ENCODE results near the gene INMT. TPM values are rescaled to one million over a fixed set of nuclear protein-coding genes. Genes with fewer than 3 reads are reported as not detected.

The INMT gene
- total RNA-seq, 1 donor from 2014 or later: 3.4 TPM

GRCh38 chr7:30706316-30706715 is 45.6 kb upstream of the INMT start:
- no peak for DNase-seq (ENCODE audit: low spot score in 2 of 2, unreplicated experiment in 2 of 2)
- H3K4me1 Mint-ChIP-seq: no peaks in the 10 kb centered on the region
- H3K27me3 Mint-ChIP-seq (ENCODE audit: low read depth): peaks cover 5% of the 10 kb centered on the region
- no peaks in the 10 kb centered on the region for H3K36me3 Mint-ChIP-seq
- no peak overlapping the region for H3K4me3 Mint-ChIP-seq
- H3K27ac Mint-ChIP-seq: no peak overlapping the region
- no peaks in the 10 kb centered on the region for H3K9me3 Mint-ChIP-seq
- no peak for TF ChIP-seq CTCF (IDR thresholded peaks at IDR 0.05; ENCODE audit: unreplicated experiment)

DNA sequence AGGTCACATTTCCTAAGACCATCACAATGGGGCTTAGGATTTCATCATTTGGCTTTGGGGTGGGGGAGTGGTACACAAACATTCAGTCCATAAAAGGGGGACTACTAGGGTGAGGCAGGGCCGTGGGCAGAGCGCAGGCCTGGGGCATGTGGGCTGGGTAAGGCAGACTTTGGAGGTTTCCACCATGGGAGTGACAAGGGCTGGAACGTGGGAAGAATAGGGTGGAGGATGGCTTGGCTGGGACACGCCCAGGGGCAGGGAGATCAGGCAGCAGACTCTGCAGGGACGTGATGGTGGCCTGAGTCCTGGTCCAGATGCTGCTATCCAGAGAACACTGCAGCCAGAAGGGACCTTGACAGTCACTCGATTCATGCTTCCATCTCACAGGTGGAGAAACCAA is 45.0 kb upstream of the INMT start:
- no peaks in the 10 kb centered on the region for H3K36me3 Mint-ChIP-seq

GRCh38 chr7:30707391-30708357 is 44.3 kb upstream of the INMT start:
- DNase-seq (ENCODE audit: low spot score in 2 of 2, unreplicated experiment in 2 of 2): no peak
- Mint-ChIP-seq H3K27ac (no peak overlapping the region), H3K9me3 (no peaks in the 10 kb centered on the region), H3K4me1 (no peaks in the 10 kb centered on the region), H3K36me3 (no peaks in the 10 kb centered on the region), H3K4me3 (no peak overlapping the region), H3K27me3 (ENCODE audit: low read depth) (no peaks in the 10 kb centered on the region)
- TF ChIP-seq CTCF (IDR thresholded peaks at IDR 0.05; ENCODE audit: unreplicated experiment): no peak

More for the DNA sequence above, 45.0 kb upstream of the INMT start:
- no peaks in the 10 kb centered on the region for H3K9me3 Mint-ChIP-seq
- H3K27ac Mint-ChIP-seq: no peak overlapping the region
- TF ChIP-seq CTCF (IDR thresholded peaks at IDR 0.05; ENCODE audit: unreplicated experiment): no peak
- no peak for DNase-seq (ENCODE audit: low spot score in 2 of 2, unreplicated experiment in 2 of 2)
- H3K4me3 Mint-ChIP-seq: no peak overlapping the region
- no peaks in the 10 kb centered on the region for H3K27me3 Mint-ChIP-seq (ENCODE audit: low read depth)
- no peaks in the 10 kb centered on the region for H3K4me1 Mint-ChIP-seq

DNA sequence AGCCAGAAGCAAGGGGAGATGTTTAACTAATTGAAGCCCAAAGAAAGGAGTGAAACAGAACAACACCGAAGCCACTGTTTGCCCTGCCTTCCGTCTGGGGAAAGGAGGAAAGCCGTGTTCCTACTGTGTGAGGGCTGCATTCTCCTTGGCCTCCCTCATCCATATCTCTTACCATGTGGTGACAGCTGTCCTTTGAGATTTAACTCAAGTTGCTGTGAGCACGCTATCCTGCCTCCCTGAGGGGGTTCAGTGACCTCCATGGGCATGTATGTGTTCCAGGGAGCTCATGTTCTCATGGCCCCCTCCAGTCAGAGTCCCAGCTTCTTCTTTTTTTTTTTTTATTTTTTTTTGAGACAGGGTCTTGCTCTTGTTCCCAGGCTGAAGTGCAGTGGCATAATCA is 43.5 kb upstream of the INMT start:
- Mint-ChIP-seq H3K27me3 (ENCODE audit: low read depth) (no peaks in the 10 kb centered on the region), H3K4me3 (no peak overlapping the region), H3K36me3 (no peaks in the 10 kb centered on the region), H3K9me3 (no peaks in the 10 kb centered on the region), H3K4me1 (no peaks in the 10 kb centered on the region), H3K27ac (no peak overlapping the region)
- no peak for TF ChIP-seq CTCF (IDR thresholded peaks at IDR 0.05; ENCODE audit: unreplicated experiment)
- no peak for DNase-seq (ENCODE audit: low spot score in 2 of 2, unreplicated experiment in 2 of 2)

DNA sequence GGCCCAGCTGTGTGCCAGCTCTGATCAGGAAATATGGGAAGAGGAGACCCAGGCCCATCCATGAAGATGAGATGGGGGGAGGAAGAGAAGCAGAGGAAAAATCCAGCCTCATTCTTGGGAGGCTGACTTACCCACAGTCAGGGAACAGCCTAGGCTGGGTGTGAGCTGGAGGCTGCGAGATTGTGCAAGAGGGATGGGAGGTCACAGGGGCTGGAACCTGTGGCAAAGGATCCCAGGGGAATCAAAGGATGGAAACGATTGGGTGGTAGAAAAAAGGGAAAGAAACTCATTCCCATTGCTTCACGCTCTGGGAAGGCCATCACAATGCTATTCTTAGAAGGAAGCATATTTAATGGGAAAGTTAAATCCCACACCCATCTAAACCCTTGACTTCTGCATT is 43.0 kb upstream of the INMT start:
- H3K27ac Mint-ChIP-seq: no peak overlapping the region
- H3K27me3 Mint-ChIP-seq (ENCODE audit: low read depth): no peaks in the 10 kb centered on the region

More for the DNA sequence above, 43.0 kb upstream of the INMT start:
- no peak overlapping the region for H3K4me3 Mint-ChIP-seq
- no peak for DNase-seq (ENCODE audit: low spot score in 2 of 2, unreplicated experiment in 2 of 2)
- H3K4me1 Mint-ChIP-seq: no peaks in the 10 kb centered on the region
- H3K36me3 Mint-ChIP-seq: no peaks in the 10 kb centered on the region
- no peak for TF ChIP-seq CTCF (IDR thresholded peaks at IDR 0.05; ENCODE audit: unreplicated experiment)
- no peaks in the 10 kb centered on the region for H3K9me3 Mint-ChIP-seq
